HEK293 (cell line): ENCODE results near the gene SH3RF3.

Experiments
- CTCF ChIA-PET: fragments of 350-600 bp; formaldehyde crosslinking; extraction: SDS; loops from one replicate; lab custom pipeline; 2021; ENCODE audit warnings: antibody characterized with exemption; lab: Yijun Ruan, JAX
- POLR2A ChIA-PET: fragments of 300-600 bp; formaldehyde crosslinking; extraction: SDS; loops from one replicate; lab custom pipeline; 2020; ENCODE audit warnings: antibody characterized with exemption, inconsistent platforms; lab: Yijun Ruan, JAX
- H3K27ac ChIP-seq: fragments of 200-500 bp; sonication (Bioruptor generic); 2 replicates; pipeline ENCODE4 v1.5.1; 2014; ENCODE audit warnings: low read depth, low read length, control low read depth, inconsistent platforms; ENCODE audit errors: extremely low read depth
- H3K36me3 ChIP-seq, 2 experiments: fragments of 200-500 bp in 1 of 2; sonication (Bioruptor generic) in 1 of 2; 1 replicate in 1 of 2; 2 replicates in 1 of 2; pipeline ENCODE4 v1.5.1; 2014 to 2017; ENCODE audit warnings: inconsistent platforms in 2 of 2, low read length in 2 of 2; ENCODE audit not compliant: control insufficient read depth in 2 of 2, insufficient read depth in 1 of 2
- H3K4me1 ChIP-seq: fragments of 200-500 bp; sonication (Bioruptor generic); 2 replicates; pipeline ENCODE4 v1.5.1; 2014; ENCODE audit warnings: mild to moderate bottlenecking, low read length, inconsistent platforms; ENCODE audit not compliant: control insufficient read depth, insufficient read depth
- H3K4me3 ChIP-seq: 2 replicates; pipeline ENCODE4 v1.5.1; 2011; ENCODE audit warnings: low read depth, mild to moderate bottlenecking, control low read depth, low read length, moderate library complexity
- H3K9me3 ChIP-seq: fragments of 200-500 bp; sonication (Bioruptor generic); 2 replicates; pipeline ENCODE4 v1.5.1; 2014; ENCODE audit warnings: low read depth, low read length, inconsistent platforms; ENCODE audit not compliant: control insufficient read depth, insufficient read depth
- PRDM1 ChIP-seq: fragments of 450-650 bp; formaldehyde crosslinking; IDR thresholded peaks from 2 replicates; pipeline ENCODE4; 2016; ENCODE audit warnings: missing biosample characterization, missing genetic modification characterization
- SP3 ChIP-seq: fragments of 450-650 bp; formaldehyde crosslinking; IDR thresholded peaks from 2 replicates; pipeline ENCODE4 v1.5.1; 2016; ENCODE audit warnings: missing biosample characterization, missing genetic modification characterization
- ZBTB8A ChIP-seq: fragments of 450-650 bp; formaldehyde crosslinking; IDR thresholded peaks from 2 replicates; pipeline ENCODE4 v1.5.1; 2016; ENCODE audit warnings: missing biosample characterization, missing genetic modification characterization
- ZNF114 ChIP-seq: fragments of 450-650 bp; formaldehyde crosslinking; IDR thresholded peaks from 2 replicates; pipeline ENCODE4 v1.5.0; 2017; ENCODE audit warnings: missing biosample characterization, missing genetic modification characterization
- ZNF148 ChIP-seq: fragments of 450-650 bp; formaldehyde crosslinking; IDR thresholded peaks from 2 replicates; pipeline ENCODE4 v1.5.0; 2017; ENCODE audit warnings: missing biosample characterization, missing genetic modification characterization, borderline replicate concordance
- ZNF155 ChIP-seq: fragments of 450-650 bp; formaldehyde crosslinking; IDR thresholded peaks from 2 replicates; pipeline ENCODE4 v1.5.1; 2016; ENCODE audit warnings: missing biosample characterization, missing genetic modification characterization
- ZNF157 ChIP-seq: fragments of 450-650 bp; formaldehyde crosslinking; IDR thresholded peaks from 2 replicates; pipeline ENCODE4 v1.5.1; 2016; ENCODE audit warnings: missing biosample characterization, missing genetic modification characterization
- ZNF19 ChIP-seq: fragments of 450-650 bp; formaldehyde crosslinking; IDR thresholded peaks from 2 replicates; pipeline ENCODE4; 2016; ENCODE audit warnings: missing biosample characterization, missing genetic modification characterization, low read depth
- ZNF211 ChIP-seq: fragments of 450-650 bp; formaldehyde crosslinking; IDR thresholded peaks from 2 replicates; pipeline ENCODE4 v1.5.1; 2016; ENCODE audit warnings: low read depth, missing biosample characterization, missing genetic modification characterization
- ZNF214 ChIP-seq: fragments of 450-650 bp; formaldehyde crosslinking; IDR thresholded peaks from 2 replicates; pipeline ENCODE4 v1.5.1; 2017; ENCODE audit warnings: missing biosample characterization, mild to moderate bottlenecking, missing genetic modification characterization, borderline replicate concordance
- ZNF366 ChIP-seq: fragments of 450-650 bp; formaldehyde crosslinking; conservative IDR thresholded peaks from 2 replicates; pipeline ENCODE4 v1.5.1; 2016; ENCODE audit warnings: missing biosample characterization, missing genetic modification characterization
- ZNF391 ChIP-seq: fragments of 450-650 bp; formaldehyde crosslinking; IDR thresholded peaks from 2 replicates; pipeline ENCODE4 v1.5.1; 2016; ENCODE audit warnings: low read depth, missing biosample characterization, missing genetic modification characterization, borderline replicate concordance
- ZNF423 ChIP-seq: fragments of 450-650 bp; formaldehyde crosslinking; IDR thresholded peaks from 2 replicates; pipeline ENCODE4 v1.5.1; 2016; ENCODE audit warnings: missing biosample characterization, missing genetic modification characterization
- ZNF677 ChIP-seq: fragments of 450-650 bp; IDR thresholded peaks from 2 replicates; pipeline ENCODE4 v1.5.0; 2018; ENCODE audit warnings: missing biosample characterization, mild to moderate bottlenecking, missing genetic modification characterization, moderate library complexity
- ZNF768 ChIP-seq: fragments of 450-650 bp; formaldehyde crosslinking; IDR thresholded peaks from 2 replicates; pipeline ENCODE4 v1.5.1; 2018; ENCODE audit warnings: missing biosample characterization, mild to moderate bottlenecking, missing genetic modification characterization
- ZNF777 ChIP-seq: fragments of 450-650 bp; formaldehyde crosslinking; IDR thresholded peaks from 2 replicates; pipeline ENCODE4 v1.5.1; 2017; ENCODE audit warnings: missing biosample characterization, missing genetic modification characterization, borderline replicate concordance
- ZXDB ChIP-seq: fragments of 450-650 bp; formaldehyde crosslinking; IDR thresholded peaks from 2 replicates; pipeline ENCODE4 v1.5.1; 2016; ENCODE audit warnings: missing biosample characterization, missing genetic modification characterization
- TF ChIP-seq, protein P1 (sequence below): fragments of 450-650 bp; formaldehyde crosslinking; IDR thresholded peaks from 2 replicates; pipeline ENCODE4 v1.5.1; 2016; ENCODE audit warnings: missing biosample characterization, missing genetic modification characterization
- TF ChIP-seq, protein P2 (sequence below): fragments of 450-650 bp; formaldehyde crosslinking; IDR thresholded peaks from 2 replicates; pipeline ENCODE4 v1.5.1; 2016; ENCODE audit warnings: missing biosample characterization, missing genetic modification characterization
- TF ChIP-seq, protein P3 (sequence below): fragments of 450-650 bp; formaldehyde crosslinking; IDR thresholded peaks from 2 replicates; pipeline ENCODE4 v1.5.1; 2016; ENCODE audit warnings: missing biosample characterization, missing genetic modification characterization

The SH3RF3 gene

GRCh38 chr2:109185338-109185737, 56.3 kb downstream of the SH3RF3 start (continued):
- TF ChIP-seq, protein P1, sequence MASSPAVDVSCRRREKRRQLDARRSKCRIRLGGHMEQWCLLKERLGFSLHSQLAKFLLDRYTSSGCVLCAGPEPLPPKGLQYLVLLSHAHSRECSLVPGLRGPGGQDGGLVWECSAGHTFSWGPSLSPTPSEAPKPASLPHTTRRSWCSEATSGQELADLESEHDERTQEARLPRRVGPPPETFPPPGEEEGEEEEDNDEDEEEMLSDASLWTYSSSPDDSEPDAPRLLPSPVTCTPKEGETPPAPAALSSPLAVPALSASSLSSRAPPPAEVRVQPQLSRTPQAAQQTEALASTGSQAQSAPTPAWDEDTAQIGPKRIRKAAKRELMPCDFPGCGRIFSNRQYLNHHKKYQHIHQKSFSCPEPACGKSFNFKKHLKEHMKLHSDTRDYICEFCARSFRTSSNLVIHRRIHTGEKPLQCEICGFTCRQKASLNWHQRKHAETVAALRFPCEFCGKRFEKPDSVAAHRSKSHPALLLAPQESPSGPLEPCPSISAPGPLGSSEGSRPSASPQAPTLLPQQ (tag by site-specific recombination), result no peak
- TF ChIP-seq ZNF677 (tag by site-specific recombination), result no peak
- no peak for TF ChIP-seq SP3 (tag by site-specific recombination)
- TF ChIP-seq ZNF114 (tag by site-specific recombination), result no peak
- TF ChIP-seq ZNF211 (tag by site-specific recombination), result no peak
- TF ChIP-seq ZNF19 (tag by site-specific recombination), result no peak
- TF ChIP-seq ZNF423 (tag by site-specific recombination), result no peak
- TF ChIP-seq ZXDB (tag by site-specific recombination), result no peak
- no peak for TF ChIP-seq ZNF366 (tag by site-specific recombination)
- no peak for TF ChIP-seq PRDM1 (tag by site-specific recombination)
- TF ChIP-seq ZNF157 (tag by site-specific recombination), result no peak
- no peak for TF ChIP-seq ZNF768 (tag by site-specific recombination)
- TF ChIP-seq ZNF777, result no peak
- TF ChIP-seq, protein P2, sequence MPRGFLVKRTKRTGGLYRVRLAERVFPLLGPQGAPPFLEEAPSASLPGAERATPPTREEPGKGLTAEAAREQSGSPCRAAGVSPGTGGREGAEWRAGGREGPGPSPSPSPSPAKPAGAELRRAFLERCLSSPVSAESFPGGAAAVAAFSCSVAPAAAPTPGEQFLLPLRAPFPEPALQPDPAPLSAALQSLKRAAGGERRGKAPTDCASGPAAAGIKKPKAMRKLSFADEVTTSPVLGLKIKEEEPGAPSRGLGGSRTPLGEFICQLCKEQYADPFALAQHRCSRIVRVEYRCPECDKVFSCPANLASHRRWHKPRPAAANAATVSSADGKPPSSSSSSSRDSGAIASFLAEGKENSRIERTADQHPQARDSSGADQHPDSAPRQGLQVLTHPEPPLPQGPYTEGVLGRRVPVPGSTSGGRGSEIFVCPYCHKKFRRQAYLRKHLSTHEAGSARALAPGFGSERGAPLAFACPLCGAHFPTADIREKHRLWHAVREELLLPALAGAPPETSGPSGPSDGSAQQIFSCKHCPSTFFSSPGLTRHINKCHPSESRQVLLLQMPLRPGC (tag by site-specific recombination), result no peak
- TF ChIP-seq, all 188 proteins: peak for 0

DNA sequence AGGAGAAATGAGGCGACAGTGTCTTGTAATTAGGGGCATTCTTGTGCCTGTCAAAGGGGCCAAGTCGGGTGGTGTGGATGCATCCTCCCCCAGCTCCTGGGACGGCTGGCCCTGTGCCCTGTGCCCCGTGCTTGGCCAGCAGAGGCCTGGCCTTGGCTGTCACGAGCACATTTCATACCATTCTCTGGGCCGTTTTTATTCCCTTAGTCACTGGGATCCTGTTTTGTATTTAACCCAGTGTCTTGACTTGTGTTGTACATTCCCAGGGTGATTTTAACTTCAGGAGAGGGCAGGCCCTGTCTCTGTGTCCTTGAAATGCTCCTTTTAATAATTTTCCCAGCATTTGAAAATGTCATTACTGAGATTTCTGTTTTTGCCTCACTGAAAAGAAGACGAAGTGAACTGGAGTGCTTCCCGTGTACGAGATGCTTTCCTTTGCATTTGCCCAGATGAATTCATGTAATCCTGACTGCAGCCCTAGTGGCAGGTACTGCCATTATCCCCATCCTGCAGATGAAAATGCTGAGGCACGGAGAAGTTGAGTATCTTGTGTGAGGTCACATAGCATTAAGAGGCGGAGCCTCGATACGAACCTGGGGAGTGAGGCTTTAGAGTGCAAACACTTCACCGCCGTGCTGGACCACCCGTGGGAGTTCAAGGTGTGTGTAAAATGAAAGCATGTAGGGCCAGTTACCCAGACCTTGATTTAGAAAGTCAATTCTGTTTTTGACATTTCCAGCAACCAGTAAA, 57.0 kb downstream of the SH3RF3 start:
- ChIA-PET POLR2A (no interaction called here), CTCF (no interaction called here)
- no peak overlapping the region for H3K4me3 ChIP-seq
- H3K9me3 ChIP-seq, result no peaks in the 10 kb centered on the region
- TF ChIP-seq ZBTB8A (no peak), ZNF155 (tag by site-specific recombination) (no peak), ZNF148 (tag by site-specific recombination) (no peak), ZNF214 (no peak), ZNF391 (no peak)
- TF ChIP-seq, protein P3, sequence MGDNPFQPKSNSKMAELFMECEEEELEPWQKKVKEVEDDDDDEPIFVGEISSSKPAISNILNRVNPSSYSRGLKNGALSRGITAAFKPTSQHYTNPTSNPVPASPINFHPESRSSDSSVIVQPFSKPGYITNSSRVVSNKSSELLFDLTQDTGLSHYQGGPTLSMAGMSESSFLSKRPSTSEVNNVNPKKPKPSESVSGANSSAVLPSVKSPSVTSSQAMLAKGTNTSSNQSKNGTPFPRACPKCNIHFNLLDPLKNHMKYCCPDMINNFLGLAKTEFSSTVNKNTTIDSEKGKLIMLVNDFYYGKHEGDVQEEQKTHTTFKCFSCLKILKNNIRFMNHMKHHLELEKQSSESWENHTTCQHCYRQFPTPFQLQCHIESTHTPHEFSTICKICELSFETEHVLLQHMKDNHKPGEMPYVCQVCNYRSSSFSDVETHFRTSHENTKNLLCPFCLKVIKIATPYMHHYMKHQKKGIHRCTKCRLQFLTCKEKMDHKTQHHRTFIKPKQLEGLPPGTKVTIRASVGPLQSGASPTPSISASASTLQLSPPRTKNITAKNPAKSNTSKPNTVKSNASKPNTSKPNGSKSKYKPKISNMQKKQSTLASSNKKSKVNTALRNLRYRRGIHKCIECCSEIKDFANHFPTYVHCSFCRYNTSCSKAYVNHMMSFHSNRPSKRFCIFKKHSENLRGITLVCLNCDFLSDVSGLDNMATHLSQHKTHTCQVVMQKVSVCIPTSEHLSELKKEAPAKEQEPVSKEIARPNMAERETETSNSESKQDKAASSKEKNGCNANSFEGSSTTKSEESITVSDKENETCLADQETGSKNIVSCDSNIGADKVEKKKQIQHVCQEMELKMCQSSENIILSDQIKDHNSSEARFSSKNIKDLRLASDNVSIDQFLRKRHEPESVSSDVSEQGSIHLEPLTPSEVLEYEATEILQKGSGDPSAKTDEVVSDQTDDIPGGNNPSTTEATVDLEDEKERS (tag by site-specific recombination), result no peak
- no peaks in the 10 kb centered on the region for H3K36me3 ChIP-seq
- H3K4me1 ChIP-seq, result 0 out of 2 replicates have a peak, but pooled peaks cover 3% of the 10 kb centered on the region
- H3K27ac ChIP-seq, result no peak overlapping the region
